ENCODE measurements around the gene SLC9B1.
"Not testable (repeated sequence)": the region's sequence is repeated elsewhere in the genome, so short reads cannot be mapped to it uniquely, and the experiment has no call there.

SLC9B1 gene

GRCh38 chr4:102871772-102872171 is 147.7 kb downstream of the SLC9B1 start:
- DNase-seq = no peak

GRCh38 chr4:102869569-102870197 is 149.8 kb downstream of the SLC9B1 start:
- peak in 1 of 2 experiments; percentile 61 for DNase-seq

GRCh38 chr4:102868781-102869568 is 150.5 kb downstream of the SLC9B1 start, which contains the start of gene CISD2:
Gene CISD2 (plus strand): TSS chr4:102868992. CDS start chr4:102869085, 93 bp downstream.
- peak; percentile 95 to 97 for DNase-seq

- DNase-seq = peak in 1 of 2 experiments; percentile 91
Observed at GRCh38 chr4:102868153-102868780, 151.2 kb downstream of the SLC9B1 start.

GRCh38 chr4:102867278-102868152 is 152.0 kb downstream of the SLC9B1 start:
- DNase-seq = peak; percentile 40 to 43

- not testable (repeated sequence) for DNase-seq
Observed at GRCh38 chr4:102865327-102865726, 154.2 kb downstream of the SLC9B1 start.

- DNase-seq = no peak
Observed at GRCh38 chr4:102862747-102863146, 156.8 kb downstream of the SLC9B1 start.

GRCh38 chr4:102862016-102862415 is 157.5 kb downstream of the SLC9B1 start:
- DNase-seq = peak; percentile 76 to 86

GRCh38 chr4:102860611-102861324 is 158.7 kb downstream of the SLC9B1 start:
- no peak for DNase-seq

- DNase-seq = no peak
Observed at GRCh38 chr4:102858828-102859464, 160.6 kb downstream of the SLC9B1 start.

Data from Kasumi-1 (cell line).